Mucosa of rectum (tissue), 2 donors: ENCODE results near the gene SIMC1.

Experiments
- H3K27ac ChIP-seq, 2 donors: one replicate each; pipeline ENCODE4 v1.7.0; 2013; ENCODE audit warnings: inconsistent platforms in 2 of 2, low read depth in 2 of 2, low read length in 2 of 2
- H3K27me3 ChIP-seq, 2 donors: one replicate each; pipeline ENCODE4 v1.7.0; 2013; ENCODE audit warnings: low read length in 2 of 2; ENCODE audit not compliant: control insufficient read depth in 2 of 2, insufficient read depth in 2 of 2
- H3K36me3 ChIP-seq, 2 donors: one replicate each; pipeline ENCODE4 v1.7.0; 2013; ENCODE audit warnings: low read length in 2 of 2; ENCODE audit not compliant: control insufficient read depth in 2 of 2, insufficient read depth in 2 of 2
- H3K4me1 ChIP-seq, 2 donors: one replicate each; pipeline ENCODE4 v1.7.0; 2013; ENCODE audit warnings: low read length in 2 of 2, mild to moderate bottlenecking in 1 of 2; ENCODE audit not compliant: control insufficient read depth in 2 of 2, insufficient read depth in 2 of 2
- H3K4me3 ChIP-seq, 2 donors: one replicate each; pipeline ENCODE4 v1.7.0; 2013; ENCODE audit warnings: low read length in 2 of 2
- H3K9ac ChIP-seq, 2 donors: one replicate each; pipeline ENCODE4 v1.7.0; 2013; ENCODE audit warnings: low read length in 2 of 2, low read depth in 1 of 2, mild to moderate bottlenecking in 1 of 2
- H3K9me3 ChIP-seq, 2 donors: one replicate each; pipeline ENCODE4 v1.7.0; 2013; ENCODE audit warnings: low read length in 2 of 2; ENCODE audit not compliant: control insufficient read depth in 2 of 2
- donor health status: healthy.
- donor health status: Normal muscosa, but diverticular disease.

Gene SIMC1

DNA sequence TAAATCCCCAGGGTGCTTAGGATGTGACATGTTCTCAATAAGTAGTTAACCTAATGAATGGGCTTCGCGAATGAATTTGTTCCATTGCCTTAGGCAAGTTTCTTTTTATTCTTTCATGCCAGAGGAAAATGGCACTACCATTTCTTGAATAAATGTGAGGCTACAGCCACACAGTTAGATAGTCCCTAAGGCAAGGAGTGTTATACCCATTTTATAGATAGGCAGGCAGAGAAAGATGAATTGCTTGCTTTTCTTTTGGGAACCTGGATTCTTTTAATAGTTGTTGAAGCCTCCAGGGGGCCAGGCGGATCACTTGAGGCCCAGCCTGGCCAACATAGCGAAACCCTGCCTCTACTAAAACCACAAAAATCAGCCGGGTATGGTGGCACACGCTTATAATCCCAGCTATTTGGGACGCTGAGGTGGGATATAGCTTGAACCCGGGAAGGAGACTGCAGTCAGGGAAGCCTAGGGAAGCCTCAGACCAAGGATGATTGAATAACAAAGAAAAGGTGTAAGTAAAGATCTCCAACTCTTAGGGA lies 149.2 kb downstream of the SIMC1 start:
- H3K4me1 ChIP-seq, result peaks cover 14 to 22% of the 10 kb centered on the region in 2 donors
- no peaks in the 10 kb centered on the region for H3K27me3 ChIP-seq
- H3K9ac ChIP-seq, result peak overlapping the region; percentile 91 to 95
- H3K36me3 ChIP-seq, result peaks cover 38 to 42% of the 10 kb centered on the region in 2 donors
- peak overlapping the region; percentile 85 to 99 for H3K4me3 ChIP-seq
- H3K27ac ChIP-seq, result no peak overlapping the region
- H3K9me3 ChIP-seq, result no peaks in the 10 kb centered on the region

DNA sequence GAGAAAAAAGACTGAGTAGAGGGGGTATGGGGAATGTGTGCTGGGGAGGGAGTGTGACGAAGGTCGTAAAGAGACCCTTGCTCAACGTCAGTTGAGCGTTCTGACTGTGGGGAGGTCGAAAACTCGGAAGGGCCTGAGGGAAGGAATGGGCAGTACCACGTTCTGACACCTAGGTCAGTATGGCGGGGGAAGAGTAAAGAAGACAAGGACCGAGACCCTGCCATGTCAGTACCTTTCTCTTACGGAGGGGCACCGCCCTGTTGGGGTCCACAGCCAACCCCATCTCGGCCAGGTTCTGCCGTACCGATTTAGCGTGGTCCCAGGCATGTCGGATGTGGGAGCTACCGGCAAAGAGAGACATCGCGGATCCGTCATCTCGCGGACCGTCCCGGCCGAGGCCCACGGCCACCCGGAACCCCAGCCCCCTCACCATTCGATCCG lies 149.8 kb downstream of the SIMC1 start:
- peak overlapping the region; percentile 0 to 97 for H3K27ac ChIP-seq
- peak overlapping the region; percentile 91 to 95 for H3K9ac ChIP-seq
- no peaks in the 10 kb centered on the region for H3K27me3 ChIP-seq
- H3K36me3 ChIP-seq, result peaks cover 37 to 43% of the 10 kb centered on the region in 2 donors
- peaks cover 14 to 22% of the 10 kb centered on the region in 2 donors for H3K4me1 ChIP-seq
- H3K4me3 ChIP-seq, result peak overlapping the region; percentile 85 to 99
- no peaks in the 10 kb centered on the region for H3K9me3 ChIP-seq

DNA sequence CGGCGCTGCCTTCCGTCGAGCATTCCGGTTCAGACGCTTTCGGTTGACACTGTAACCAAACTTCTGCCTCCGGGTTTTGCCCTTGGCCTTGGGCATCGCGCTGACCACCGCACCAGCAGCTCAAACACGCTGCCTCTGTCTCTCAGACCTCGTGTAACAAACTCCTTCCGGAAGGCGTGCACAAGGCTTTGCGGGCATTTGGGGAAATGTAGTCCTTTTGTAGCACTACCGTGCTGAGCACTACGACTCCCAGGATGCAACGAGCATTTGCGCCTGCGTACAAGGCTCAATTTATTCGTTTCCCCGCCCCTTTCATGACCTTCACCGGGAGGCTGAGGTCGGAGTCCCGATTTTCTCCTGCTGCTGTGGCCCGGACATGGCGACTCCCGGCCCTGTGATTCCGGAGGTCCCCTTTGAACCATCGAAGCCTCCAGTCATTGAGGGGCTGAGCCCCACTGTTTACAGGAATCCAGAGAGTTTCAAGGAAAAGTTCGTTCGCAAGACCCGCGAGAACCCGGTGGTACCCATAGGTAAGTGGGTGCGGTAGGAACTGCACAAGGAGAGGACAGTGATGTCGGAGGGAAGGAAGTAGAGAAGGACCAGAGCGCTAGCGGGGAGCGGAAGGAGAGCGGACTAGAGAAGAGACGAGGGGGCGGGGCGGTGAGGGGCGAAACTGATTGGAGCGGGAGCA lies 150.4 kb downstream of the SIMC1 start, which contains the start of the genes HIGD2A and NOP16:
HIGD2A (plus strand) TSS at position 308 of the 691 bp plus-strand sequence; CDS start at position 377, 69 bp downstream.
NOP16 (minus strand) TSS at position 155 of the 691 bp plus-strand sequence; CDS start at position 96, 59 bp downstream.
- H3K36me3 ChIP-seq, result peaks cover 37 to 41% of the 10 kb centered on the region in 2 donors

DNA sequence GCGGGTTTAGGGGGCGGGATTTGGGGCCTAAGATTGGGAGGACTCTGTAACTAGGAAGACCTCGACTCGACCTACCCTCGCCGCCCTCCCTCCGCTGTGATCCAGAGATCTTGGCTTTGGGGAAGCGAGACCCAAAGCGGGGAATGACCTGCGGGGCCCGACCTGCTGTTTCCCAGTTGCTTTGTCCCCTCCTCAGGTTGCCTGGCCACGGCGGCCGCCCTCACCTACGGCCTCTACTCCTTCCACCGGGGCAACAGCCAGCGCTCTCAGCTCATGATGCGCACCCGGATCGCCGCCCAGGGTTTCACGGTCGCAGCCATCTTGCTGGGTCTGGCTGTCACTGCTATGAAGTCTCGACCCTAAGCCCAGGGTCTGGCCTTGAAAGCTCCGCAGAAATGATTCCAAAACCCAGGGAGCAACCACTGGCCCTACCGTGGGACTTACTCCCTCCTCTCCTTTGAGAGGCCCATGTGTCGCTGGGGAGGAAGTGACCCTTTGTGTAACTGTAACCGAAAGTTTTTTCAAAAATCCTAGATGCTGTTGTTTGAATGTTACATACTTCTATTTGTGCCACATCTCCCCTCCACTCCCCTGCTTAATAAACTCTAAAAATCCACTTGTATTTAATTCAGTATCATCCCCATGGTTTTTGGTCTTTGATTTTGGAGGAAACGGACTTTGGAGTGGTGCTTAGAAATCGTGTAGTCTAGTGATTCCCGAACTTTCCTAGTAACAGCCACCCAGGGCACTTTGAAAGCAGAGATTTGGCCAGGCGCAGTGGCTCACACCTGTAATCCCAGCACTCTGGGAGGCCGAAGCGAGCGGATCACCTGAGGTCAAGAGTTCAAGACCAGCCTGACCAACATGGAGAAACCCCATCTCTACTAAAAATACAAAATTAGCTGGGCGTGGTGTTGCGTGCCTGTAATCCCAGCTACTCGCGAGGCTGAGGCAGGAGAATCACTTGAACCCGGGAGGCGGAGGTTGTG lies 151.2 kb downstream of the SIMC1 start:
- peak overlapping the region; percentile 85 to 99 for H3K4me3 ChIP-seq

More for the DNA sequence above, 150.4 kb downstream of the SIMC1 start, which contains the start of the genes HIGD2A and NOP16:
- Histone ChIP-seq H3K9ac (peak within 1 kb of the TSS; percentile 95), H3K4me1 (peaks cover 14 to 22% of the 10 kb centered on the region in 2 donors), H3K27ac (peak within 1 kb of the TSS; percentile 97 to 99), H3K9me3 (no peaks in the 10 kb centered on the region), H3K4me3 (peak within 1 kb of the TSS; percentile 85 to 99), H3K27me3 (no peaks in the 10 kb centered on the region)

DNA sequence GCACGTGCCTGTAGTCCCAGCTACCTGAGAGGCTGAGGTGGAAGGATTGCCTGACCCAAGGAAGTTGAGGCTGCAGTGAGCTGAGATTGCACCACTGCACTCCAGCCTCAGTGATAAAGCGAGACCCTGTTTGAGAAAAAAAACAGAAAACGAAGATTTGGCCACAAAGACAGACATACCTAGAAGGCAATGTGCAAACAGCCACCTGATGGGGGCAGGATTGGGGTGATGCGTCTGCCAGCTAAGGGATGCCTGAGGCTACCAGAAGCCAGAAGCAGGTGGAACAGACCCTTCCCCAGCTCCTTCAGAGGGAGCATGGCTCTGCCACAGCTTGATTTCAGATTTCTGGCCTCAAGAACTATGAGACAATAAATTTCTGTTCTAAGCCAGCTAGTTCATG lies 153.3 kb downstream of the SIMC1 start:
- Histone ChIP-seq H3K27me3 (no peaks in the 10 kb centered on the region), H3K27ac (peak overlapping the region in 1 of 2 donors; percentile 26), H3K4me3 (no peak overlapping the region), H3K36me3 (peaks cover 37 to 44% of the 10 kb centered on the region in 2 donors), H3K9me3 (no peaks in the 10 kb centered on the region), H3K4me1 (peaks cover 14 to 21% of the 10 kb centered on the region in 2 donors), H3K9ac (no peak overlapping the region)

More for the DNA sequence above, 151.2 kb downstream of the SIMC1 start:
- peaks cover 36 to 39% of the 10 kb centered on the region in 2 donors for H3K36me3 ChIP-seq
- no peaks in the 10 kb centered on the region for H3K9me3 ChIP-seq
- peaks cover 14 to 22% of the 10 kb centered on the region in 2 donors for H3K4me1 ChIP-seq
- H3K27me3 ChIP-seq, result no peaks in the 10 kb centered on the region
- peak overlapping the region; percentile 97 to 99 for H3K27ac ChIP-seq
- H3K9ac ChIP-seq, result peak overlapping the region; percentile 95

DNA sequence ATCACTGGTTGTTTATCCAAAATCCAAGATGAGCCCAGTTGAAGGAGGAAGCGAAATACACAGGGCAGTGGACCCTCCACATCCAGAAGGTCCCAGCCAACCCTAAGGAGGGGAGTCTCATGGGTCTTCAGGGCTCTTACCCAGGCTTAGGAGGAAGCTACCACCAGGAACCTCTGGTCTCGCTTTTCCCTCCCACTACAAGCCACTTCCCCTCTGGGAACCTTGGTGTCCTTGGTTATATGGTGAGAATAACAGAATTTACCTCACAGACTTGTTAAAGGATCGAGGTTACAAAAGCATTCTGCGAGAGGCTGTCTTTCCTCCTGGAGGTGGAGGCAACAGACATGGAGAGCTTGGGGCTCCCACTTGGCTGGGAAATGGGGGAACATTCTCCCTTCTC lies 153.8 kb downstream of the SIMC1 start:
- peak overlapping the region in 1 of 2 donors; percentile 26 for H3K27ac ChIP-seq
- peaks cover 43 to 47% of the 10 kb centered on the region in 2 donors for H3K36me3 ChIP-seq
- peaks cover 14 to 17% of the 10 kb centered on the region in 2 donors for H3K4me1 ChIP-seq
- no peak overlapping the region for H3K9ac ChIP-seq
- no peaks in the 10 kb centered on the region for H3K9me3 ChIP-seq
- H3K27me3 ChIP-seq, result no peaks in the 10 kb centered on the region
- no peak overlapping the region for H3K4me3 ChIP-seq

DNA sequence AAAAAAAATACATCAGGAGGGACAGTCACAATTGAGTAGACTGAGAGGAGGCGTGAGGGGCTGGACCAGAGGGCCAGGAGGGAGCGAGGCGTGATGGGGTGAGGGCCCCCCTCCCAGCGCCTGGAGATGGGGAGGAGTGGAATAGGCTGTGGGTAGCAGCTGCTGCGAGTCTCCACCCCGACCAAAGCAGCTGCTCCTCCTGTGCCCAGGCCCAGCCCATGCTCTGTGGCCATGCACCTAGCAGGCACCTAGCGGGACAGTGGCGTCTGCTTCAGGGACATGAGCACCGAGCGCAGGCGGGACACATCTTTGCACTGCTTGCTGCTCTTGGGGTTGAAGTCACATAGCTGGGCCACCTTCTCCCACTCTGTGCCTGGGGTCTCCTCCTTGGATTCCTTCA lies 154.3 kb downstream of the SIMC1 start:
- Histone ChIP-seq H3K4me3 (no peak overlapping the region), H3K9me3 (no peaks in the 10 kb centered on the region), H3K27ac (no peak overlapping the region), H3K9ac (no peak overlapping the region), H3K27me3 (no peaks in the 10 kb centered on the region), H3K36me3 (peaks cover 45 to 47% of the 10 kb centered on the region in 2 donors), H3K4me1 (peaks cover 11 to 14% of the 10 kb centered on the region in 2 donors)

DNA sequence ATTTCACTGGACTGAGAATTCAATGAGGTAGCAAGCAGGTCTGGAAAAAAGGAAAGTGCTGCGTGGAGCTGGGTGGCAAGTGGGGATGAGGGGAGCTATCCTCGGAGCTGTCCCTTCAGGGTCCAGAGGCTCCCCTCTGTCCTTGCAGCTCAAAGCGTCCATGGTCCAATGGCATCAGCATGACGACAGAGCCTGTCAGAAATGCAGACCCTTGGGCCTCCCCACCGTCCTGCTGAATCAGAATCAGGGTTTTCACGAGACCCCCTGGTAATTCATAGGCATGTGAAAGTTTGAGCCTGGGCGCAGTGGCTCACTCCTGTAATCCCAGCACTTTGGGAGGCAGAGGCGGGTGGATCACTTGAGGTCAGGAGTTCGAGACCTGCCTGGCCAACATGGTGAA lies 155.9 kb downstream of the SIMC1 start:
- H3K9ac ChIP-seq, result no peak overlapping the region
- H3K27me3 ChIP-seq, result no peaks in the 10 kb centered on the region
- no peaks in the 10 kb centered on the region for H3K9me3 ChIP-seq
- no peak overlapping the region for H3K4me3 ChIP-seq
- H3K27ac ChIP-seq, result no peak overlapping the region
- peaks cover 48 to 54% of the 10 kb centered on the region in 2 donors for H3K36me3 ChIP-seq
- peaks cover 4 to 7% of the 10 kb centered on the region in 2 donors for H3K4me1 ChIP-seq

DNA sequence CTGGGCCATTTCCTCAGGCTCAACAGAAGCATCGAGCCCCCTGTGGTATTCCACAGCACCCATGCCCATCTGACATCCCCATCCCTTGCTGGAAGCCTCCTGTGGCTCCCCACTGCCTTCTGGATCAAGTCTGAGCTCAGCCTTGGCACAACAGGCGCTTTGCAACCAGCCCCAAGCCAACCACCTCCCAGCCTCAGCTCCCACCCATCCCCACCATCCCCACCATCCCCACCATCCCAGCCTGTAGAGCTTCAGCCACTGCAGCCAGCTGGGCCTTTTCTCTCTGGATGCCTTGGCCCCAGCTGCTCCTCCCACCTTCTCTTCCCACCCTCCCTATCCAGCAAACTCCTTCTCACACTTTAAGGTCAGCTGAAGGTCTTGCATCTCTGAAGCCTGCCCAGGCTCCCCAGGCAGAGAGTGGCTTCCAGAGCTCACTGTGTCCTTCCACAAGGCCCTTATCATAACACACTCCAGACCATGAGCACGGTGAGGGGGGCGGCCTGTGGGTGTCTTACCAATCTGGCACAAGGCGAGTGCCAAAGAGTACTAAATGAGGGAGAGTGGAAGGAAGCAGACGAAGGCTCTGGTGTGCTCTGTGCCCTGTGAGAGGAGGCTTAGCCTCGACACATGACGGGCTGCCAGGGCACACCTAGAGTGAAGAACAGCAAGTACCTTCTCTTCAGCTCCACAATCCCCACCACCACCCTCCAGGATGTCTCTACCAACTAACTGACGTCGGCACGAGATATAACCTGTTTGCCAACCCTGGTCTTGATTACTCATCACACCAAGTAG lies 156.9 kb downstream of the SIMC1 start:
- H3K4me1 ChIP-seq, result peaks cover 0 to 1% of the 10 kb centered on the region in 2 donors
- no peak overlapping the region for H3K4me3 ChIP-seq
- no peaks in the 10 kb centered on the region for H3K27me3 ChIP-seq
- no peak overlapping the region for H3K27ac ChIP-seq
- H3K36me3 ChIP-seq, result peaks cover 48 to 55% of the 10 kb centered on the region in 2 donors
- no peak overlapping the region for H3K9ac ChIP-seq
- H3K9me3 ChIP-seq, result no peaks in the 10 kb centered on the region
